DOHH2 (cell line): ENCODE measurements around the gene PAPSS2.

Source experiments
- H3F3A ChIP-seq: fragments of 200-600 bp; sonication (generic), shearing (Covaris generic); 2 replicates; pipeline ENCODE4 v1.6.0; 2016; ENCODE audit warnings: antibody characterized with exemption, mild to moderate bottlenecking; ENCODE audit not compliant: control insufficient read depth, insufficient read depth
- H3K27ac ChIP-seq: fragments of 200-600 bp; sonication (generic); 2 replicates; pipeline ENCODE4 v1.5.1; 2014; ENCODE audit warnings: low read depth, mild to moderate bottlenecking, low read length, moderate library complexity
- H3K27me3 ChIP-seq: fragments of 200-600 bp; sonication (generic); 2 replicates; pipeline ENCODE4 v1.6.1; 2014; ENCODE audit warnings: mild to moderate bottlenecking, low read length, mixed read lengths; ENCODE audit not compliant: control insufficient read depth
- H3K36me3 ChIP-seq: fragments of 200-600 bp; sonication (generic); 2 replicates; pipeline ENCODE4 v1.6.1; 2014; ENCODE audit warnings: mild to moderate bottlenecking, low read length, moderate library complexity, mixed read lengths; ENCODE audit not compliant: control insufficient read depth
- H3K4me1 ChIP-seq: fragments of 200-600 bp; sonication (generic); 2 replicates; pipeline ENCODE4 v1.6.1; 2014; ENCODE audit warnings: mild to moderate bottlenecking, low read length, mixed read lengths; ENCODE audit not compliant: control insufficient read depth
- H3K4me2 ChIP-seq: fragments of 200-600 bp; sonication (generic); 2 replicates; pipeline ENCODE4 v1.6.0; 2014; ENCODE audit warnings: mild to moderate bottlenecking, low read length, moderate library complexity
- H3K4me3 ChIP-seq: fragments of 200-600 bp; sonication (generic); 2 replicates; pipeline ENCODE4 v1.5.1; 2014; ENCODE audit warnings: mild to moderate bottlenecking, low read length, mixed read lengths
- H3K79me2 ChIP-seq: fragments of 200-600 bp; sonication (generic); 2 replicates; pipeline ENCODE4 v1.6.1; 2014; ENCODE audit warnings: mild to moderate bottlenecking, low read length, mixed read lengths; ENCODE audit not compliant: control insufficient read depth
- H3K9me2 ChIP-seq: fragments of 200-600 bp; sonication (generic); replicated peaks from 2 replicates; pipeline ENCODE4 v1.6.1; 2014; ENCODE audit warnings: mild to moderate bottlenecking, low read length, mixed read lengths; ENCODE audit not compliant: control insufficient read depth
- H3K9me3 ChIP-seq: fragments of 200-600 bp; sonication (generic); 2 replicates; pipeline ENCODE4 v1.6.1; 2014; ENCODE audit warnings: antibody characterized with exemption, low read length, mixed read lengths; ENCODE audit not compliant: control insufficient read depth, insufficient read depth
- H4K20me1 ChIP-seq: fragments of 200-600 bp; sonication (generic); 2 replicates; pipeline ENCODE4 v1.6.0; 2014; ENCODE audit warnings: low read depth, mild to moderate bottlenecking, antibody characterized with exemption, low read length, moderate library complexity; ENCODE audit not compliant: control insufficient read depth, insufficient read depth
- EZH2phosphoT487 ChIP-seq: fragments of 200-600 bp; sonication (generic); IDR thresholded peaks from 2 replicates; pipeline ENCODE4 v1.6.1; 2017; ENCODE audit warnings: borderline replicate concordance, mild to moderate bottlenecking, antibody characterized with exemption, low read length, moderate library complexity, mixed read lengths
- TF ChIP-seq, protein P1 (sequence below): fragments of 200-600 bp; sonication (generic); IDR thresholded peaks from one replicate; pipeline ENCODE4 v1.5.1; 2014; ENCODE audit warnings: antibody characterized with exemption, mild to moderate bottlenecking, low read depth, low read length; ENCODE audit not compliant: poor library complexity, severe bottlenecking

The PAPSS2 gene

DNA sequence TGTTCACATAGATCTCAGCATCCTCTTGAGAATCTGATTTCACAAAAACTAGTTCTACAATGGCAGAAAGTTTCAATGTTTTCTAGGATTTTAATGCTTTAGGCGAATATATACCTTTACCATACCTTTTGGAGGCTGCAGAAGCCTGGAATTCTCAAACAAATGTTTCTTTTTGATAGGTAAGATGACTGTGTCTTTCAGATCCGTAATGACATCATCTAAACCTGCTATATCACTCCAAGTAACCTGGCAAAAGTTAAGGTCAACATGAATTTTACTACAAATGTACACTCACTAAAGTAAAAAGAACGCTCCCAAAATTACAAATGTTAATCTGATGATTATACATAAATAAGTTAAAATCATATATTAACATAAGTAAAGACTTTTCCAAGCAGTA is 130.5 kb downstream of the PAPSS2 start:
- H3K9me2 ChIP-seq: no peaks in the 10 kb centered on the region
- no peak overlapping the region for H3K4me2 ChIP-seq
- H3F3A ChIP-seq: no peaks in the 10 kb centered on the region
- peaks cover 31% of the 10 kb centered on the region for H3K79me2 ChIP-seq
- H3K4me1 ChIP-seq: no peaks in the 10 kb centered on the region
- H3K4me3 ChIP-seq: no peak overlapping the region
- no peaks in the 10 kb centered on the region for H4K20me1 ChIP-seq
- no peaks in the 10 kb centered on the region for H3K27me3 ChIP-seq
- no peaks in the 10 kb centered on the region for H3K9me3 ChIP-seq
- peaks cover 80% of the 10 kb centered on the region for H3K36me3 ChIP-seq
- TF ChIP-seq, protein P1, sequence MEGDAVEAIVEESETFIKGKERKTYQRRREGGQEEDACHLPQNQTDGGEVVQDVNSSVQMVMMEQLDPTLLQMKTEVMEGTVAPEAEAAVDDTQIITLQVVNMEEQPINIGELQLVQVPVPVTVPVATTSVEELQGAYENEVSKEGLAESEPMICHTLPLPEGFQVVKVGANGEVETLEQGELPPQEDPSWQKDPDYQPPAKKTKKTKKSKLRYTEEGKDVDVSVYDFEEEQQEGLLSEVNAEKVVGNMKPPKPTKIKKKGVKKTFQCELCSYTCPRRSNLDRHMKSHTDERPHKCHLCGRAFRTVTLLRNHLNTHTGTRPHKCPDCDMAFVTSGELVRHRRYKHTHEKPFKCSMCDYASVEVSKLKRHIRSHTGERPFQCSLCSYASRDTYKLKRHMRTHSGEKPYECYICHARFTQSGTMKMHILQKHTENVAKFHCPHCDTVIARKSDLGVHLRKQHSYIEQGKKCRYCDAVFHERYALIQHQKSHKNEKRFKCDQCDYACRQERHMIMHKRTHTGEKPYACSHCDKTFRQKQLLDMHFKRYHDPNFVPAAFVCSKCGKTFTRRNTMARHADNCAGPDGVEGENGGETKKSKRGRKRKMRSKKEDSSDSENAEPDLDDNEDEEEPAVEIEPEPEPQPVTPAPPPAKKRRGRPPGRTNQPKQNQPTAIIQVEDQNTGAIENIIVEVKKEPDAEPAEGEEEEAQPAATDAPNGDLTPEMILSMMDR: no peak
- TF ChIP-seq EZH2phosphoT487: no peak
- H3K27ac ChIP-seq: no peak overlapping the region

DNA sequence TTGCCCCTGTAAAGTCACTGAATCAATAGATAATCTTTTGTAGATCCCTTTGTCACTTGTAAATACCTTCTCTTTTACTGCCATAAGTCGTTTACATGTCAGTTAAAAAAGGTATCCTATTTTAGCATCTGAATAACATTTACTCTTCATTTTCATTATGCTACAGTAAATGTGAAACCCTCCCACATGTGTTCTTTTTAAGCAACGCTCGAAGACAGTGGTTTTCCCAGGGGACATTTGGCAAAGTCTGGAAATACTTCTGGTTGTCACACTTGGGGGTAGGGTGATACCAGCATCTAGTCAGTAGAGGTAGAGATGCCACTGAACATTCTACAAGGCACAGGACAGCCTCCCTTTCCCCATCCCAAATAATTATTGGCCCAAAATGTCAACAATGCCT is 134.6 kb downstream of the PAPSS2 start:
- TF ChIP-seq, protein P1: no peak
- no peak for TF ChIP-seq EZH2phosphoT487
- Histone ChIP-seq H4K20me1 (no peaks in the 10 kb centered on the region), H3K4me1 (peaks cover 9% of the 10 kb centered on the region; the same call in 1 of the 2 replicates), H3K79me2 (peaks cover 66% of the 10 kb centered on the region), H3K4me2 (no peak overlapping the region), H3K36me3 (peaks cover 84% of the 10 kb centered on the region), H3K27ac (no peak overlapping the region), H3K9me2 (no peaks in the 10 kb centered on the region), H3K9me3 (no peaks in the 10 kb centered on the region), H3K27me3 (no peaks in the 10 kb centered on the region), H3F3A (0 out of 2 replicates have a peak, but pooled peaks cover 2% of the 10 kb centered on the region), H3K4me3 (no peak overlapping the region)
